A673 (cell line): ENCODE data around the gene TNP2.

ENCODE experiments used
- EZH2 ChIP-seq: fragments of 200-600 bp; sonication (generic); IDR thresholded peaks from 2 replicates; pipeline ENCODE4 v1.6.1; 2017; ENCODE audit warnings: borderline replicate concordance, low read depth, mild to moderate bottlenecking, mixed read lengths, antibody characterized with exemption, low read length; ENCODE audit not compliant: poor library complexity, severe bottlenecking
- TF ChIP-seq, protein P1 (sequence below): fragments of 300-800, 200-600 bp; sonication (generic); conservative IDR thresholded peaks from 2 replicates; pipeline ENCODE4 v1.5.1; 2017; ENCODE audit warnings: low read depth, mild to moderate bottlenecking, antibody characterized with exemption, low read length, moderate library complexity, mixed read lengths

DNA sequence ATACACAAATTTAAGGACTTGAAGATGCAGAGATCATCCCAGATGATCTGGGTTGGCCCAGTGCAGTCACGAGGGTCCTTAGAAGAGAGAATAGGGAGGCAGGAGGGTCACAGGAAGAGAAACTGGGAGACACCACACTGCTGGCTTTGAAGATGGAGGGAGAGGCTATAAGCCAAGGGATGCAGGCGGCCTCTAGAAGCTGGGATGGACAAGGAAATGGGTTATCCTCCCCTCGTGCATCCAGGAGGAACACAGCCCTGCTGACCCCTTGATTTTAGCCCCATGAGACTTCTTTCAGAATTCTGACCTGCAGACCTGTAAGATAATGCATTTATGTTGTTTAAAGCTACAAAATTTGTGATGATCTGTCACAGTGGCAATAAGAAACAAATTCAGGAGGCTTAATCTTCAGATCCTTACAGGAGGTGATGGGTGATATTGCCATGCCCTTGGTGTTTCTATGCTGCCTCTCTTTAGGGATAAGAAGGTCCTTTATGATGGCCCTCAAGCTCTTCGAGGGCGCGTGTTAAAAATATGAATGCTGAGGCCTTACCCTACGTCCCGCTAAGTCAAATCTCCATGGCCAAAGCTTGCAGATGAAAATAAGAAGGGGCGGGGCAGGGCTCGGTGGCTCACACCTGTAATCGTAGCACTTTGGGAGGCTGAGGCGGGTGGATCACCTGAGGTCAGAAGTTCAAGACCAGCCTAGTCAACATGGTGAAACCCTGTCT, 8.6 kb upstream of the TNP2 start:
- TF ChIP-seq, protein P1, sequence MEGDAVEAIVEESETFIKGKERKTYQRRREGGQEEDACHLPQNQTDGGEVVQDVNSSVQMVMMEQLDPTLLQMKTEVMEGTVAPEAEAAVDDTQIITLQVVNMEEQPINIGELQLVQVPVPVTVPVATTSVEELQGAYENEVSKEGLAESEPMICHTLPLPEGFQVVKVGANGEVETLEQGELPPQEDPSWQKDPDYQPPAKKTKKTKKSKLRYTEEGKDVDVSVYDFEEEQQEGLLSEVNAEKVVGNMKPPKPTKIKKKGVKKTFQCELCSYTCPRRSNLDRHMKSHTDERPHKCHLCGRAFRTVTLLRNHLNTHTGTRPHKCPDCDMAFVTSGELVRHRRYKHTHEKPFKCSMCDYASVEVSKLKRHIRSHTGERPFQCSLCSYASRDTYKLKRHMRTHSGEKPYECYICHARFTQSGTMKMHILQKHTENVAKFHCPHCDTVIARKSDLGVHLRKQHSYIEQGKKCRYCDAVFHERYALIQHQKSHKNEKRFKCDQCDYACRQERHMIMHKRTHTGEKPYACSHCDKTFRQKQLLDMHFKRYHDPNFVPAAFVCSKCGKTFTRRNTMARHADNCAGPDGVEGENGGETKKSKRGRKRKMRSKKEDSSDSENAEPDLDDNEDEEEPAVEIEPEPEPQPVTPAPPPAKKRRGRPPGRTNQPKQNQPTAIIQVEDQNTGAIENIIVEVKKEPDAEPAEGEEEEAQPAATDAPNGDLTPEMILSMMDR, result no peak
- TF ChIP-seq EZH2, result no peak
